Neuron (in vitro differentiated cells): ENCODE measurements around the gene KRT71.

Experiments used
- H2AFZ ChIP-seq: one replicate; pipeline ENCODE4 v1.6.1; 2013; ENCODE audit warnings: low read depth, mild to moderate bottlenecking, inconsistent platforms, low read length, moderate library complexity
- H3K27me3 ChIP-seq: one replicate; pipeline ENCODE4 v1.6.1; 2013; ENCODE audit warnings: low read length; ENCODE audit not compliant: insufficient read depth
- H3K36me3 ChIP-seq: one replicate; pipeline ENCODE4 v1.6.1; 2013; ENCODE audit warnings: low read length; ENCODE audit not compliant: insufficient read depth
- H3K4me1 ChIP-seq: one replicate; pipeline ENCODE4 v1.6.1; 2013; ENCODE audit warnings: low read length; ENCODE audit not compliant: insufficient read depth
- H3K4me3 ChIP-seq: 2 replicates; pipeline ENCODE4 v1.5.1; 2013; ENCODE audit warnings: mild to moderate bottlenecking, low read length, moderate library complexity
- H3K9me3 ChIP-seq: one replicate; pipeline ENCODE4 v1.6.1; 2013; ENCODE audit warnings: low read length

Gene KRT71

GRCh38 chr12:52529846-52530245, 23.1 kb downstream of the KRT71 start:
- Histone ChIP-seq H3K27me3 (no peaks in the 10 kb centered on the region), H3K4me1 (no peaks in the 10 kb centered on the region), H2AFZ (no peak overlapping the region)

DNA sequence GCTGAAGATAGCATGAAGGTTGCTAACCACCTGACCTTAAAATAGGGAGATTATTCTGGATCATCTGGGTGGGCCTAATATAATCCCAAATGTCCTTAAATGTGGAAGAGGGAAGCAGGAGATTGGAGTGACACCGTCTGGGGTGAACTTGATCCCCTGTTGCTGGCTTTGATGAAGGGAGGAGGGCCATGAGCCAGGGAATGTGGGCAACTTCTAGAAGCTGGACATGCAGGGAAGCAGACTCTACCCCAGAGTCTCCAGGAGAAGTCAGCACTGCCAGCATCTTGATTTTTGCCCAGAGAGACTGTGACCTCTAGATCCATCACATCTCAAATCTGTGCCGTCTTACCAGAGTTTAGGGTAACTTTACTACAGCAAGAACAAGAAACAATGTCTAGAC, 23.5 kb downstream of the KRT71 start:
- Histone ChIP-seq H3K4me3 (no peak overlapping the region), H3K27me3 (no peaks in the 10 kb centered on the region), H3K36me3 (no peaks in the 10 kb centered on the region), H3K4me1 (no peaks in the 10 kb centered on the region), H3K9me3 (no peaks in the 10 kb centered on the region), H2AFZ (no peak overlapping the region)

More at GRCh38 chr12:52529846-52530245, 23.1 kb downstream of the KRT71 start:
- H3K4me3 ChIP-seq, result no peak overlapping the region
- no peaks in the 10 kb centered on the region for H3K36me3 ChIP-seq
- H3K9me3 ChIP-seq, result no peaks in the 10 kb centered on the region

- Histone ChIP-seq H3K4me3 (no peak overlapping the region), H2AFZ (no peak overlapping the region), H3K36me3 (no peaks in the 10 kb centered on the region), H3K27me3 (no peaks in the 10 kb centered on the region), H3K4me1 (no peaks in the 10 kb centered on the region), H3K9me3 (no peaks in the 10 kb centered on the region)
Measured at GRCh38 chr12:52528641-52529143, 24.3 kb downstream of the KRT71 start.

GRCh38 chr12:52527121-52527800, 25.7 kb downstream of the KRT71 start:
- Histone ChIP-seq H3K27me3 (no peaks in the 10 kb centered on the region), H2AFZ (no peak overlapping the region), H3K4me1 (no peaks in the 10 kb centered on the region), H3K4me3 (no peak overlapping the region), H3K36me3 (no peaks in the 10 kb centered on the region), H3K9me3 (no peaks in the 10 kb centered on the region)

- H3K36me3 ChIP-seq, result no peaks in the 10 kb centered on the region
- no peak overlapping the region for H3K4me3 ChIP-seq
- no peaks in the 10 kb centered on the region for H3K4me1 ChIP-seq
- no peaks in the 10 kb centered on the region for H3K9me3 ChIP-seq
- no peaks in the 10 kb centered on the region for H3K27me3 ChIP-seq
- H2AFZ ChIP-seq, result no peak overlapping the region
Measured at GRCh38 chr12:52526511-52526951, 26.4 kb downstream of the KRT71 start.

- Histone ChIP-seq H3K4me3 (no peak overlapping the region), H2AFZ (no peak overlapping the region), H3K9me3 (no peaks in the 10 kb centered on the region), H3K27me3 (no peaks in the 10 kb centered on the region), H3K36me3 (no peaks in the 10 kb centered on the region), H3K4me1 (no peaks in the 10 kb centered on the region)
Measured at GRCh38 chr12:52525661-52526499, 27.1 kb downstream of the KRT71 start.

GRCh38 chr12:52524898-52525591, 27.9 kb downstream of the KRT71 start:
- Histone ChIP-seq H3K27me3 (no peaks in the 10 kb centered on the region), H2AFZ (no peak overlapping the region), H3K4me3 (no peak overlapping the region), H3K4me1 (no peaks in the 10 kb centered on the region), H3K36me3 (no peaks in the 10 kb centered on the region), H3K9me3 (no peaks in the 10 kb centered on the region)

DNA sequence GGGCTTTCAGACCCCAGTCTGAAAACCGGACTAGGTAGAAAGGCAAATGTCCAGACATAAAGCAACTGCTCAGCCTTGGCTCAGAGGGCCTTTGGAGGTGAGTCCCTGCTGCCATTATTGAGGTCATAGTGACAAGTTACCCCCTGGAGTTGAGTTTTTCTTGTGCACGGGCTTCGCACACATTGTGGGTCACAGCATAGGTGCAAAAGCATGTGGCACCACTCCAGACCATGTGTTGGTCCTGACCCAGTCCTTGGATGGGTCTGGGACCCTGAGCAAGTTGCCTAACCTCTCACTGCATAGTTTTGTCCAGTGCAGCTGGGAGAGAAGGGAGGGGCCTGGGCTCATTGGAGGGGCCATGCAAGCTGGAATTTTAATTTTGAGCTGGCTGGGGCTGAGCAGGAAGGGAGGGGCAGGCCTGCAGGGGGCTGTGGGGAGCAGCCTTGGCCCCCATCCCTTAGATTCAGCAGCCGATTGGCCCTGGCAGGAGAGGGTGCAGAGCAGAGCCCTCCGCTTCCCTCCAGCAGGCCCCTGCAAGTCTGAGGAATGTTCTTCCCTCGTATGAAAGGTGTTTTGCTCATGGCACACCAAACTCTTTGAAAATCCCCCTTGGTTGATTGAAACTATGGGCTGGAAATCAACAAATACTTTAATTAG, 28.6 kb downstream of the KRT71 start:
- H3K4me3 ChIP-seq, result no peak overlapping the region
- H2AFZ ChIP-seq, result no peak overlapping the region
- no peaks in the 10 kb centered on the region for H3K36me3 ChIP-seq
- no peaks in the 10 kb centered on the region for H3K27me3 ChIP-seq
- H3K9me3 ChIP-seq, result no peaks in the 10 kb centered on the region
- H3K4me1 ChIP-seq, result no peaks in the 10 kb centered on the region

DNA sequence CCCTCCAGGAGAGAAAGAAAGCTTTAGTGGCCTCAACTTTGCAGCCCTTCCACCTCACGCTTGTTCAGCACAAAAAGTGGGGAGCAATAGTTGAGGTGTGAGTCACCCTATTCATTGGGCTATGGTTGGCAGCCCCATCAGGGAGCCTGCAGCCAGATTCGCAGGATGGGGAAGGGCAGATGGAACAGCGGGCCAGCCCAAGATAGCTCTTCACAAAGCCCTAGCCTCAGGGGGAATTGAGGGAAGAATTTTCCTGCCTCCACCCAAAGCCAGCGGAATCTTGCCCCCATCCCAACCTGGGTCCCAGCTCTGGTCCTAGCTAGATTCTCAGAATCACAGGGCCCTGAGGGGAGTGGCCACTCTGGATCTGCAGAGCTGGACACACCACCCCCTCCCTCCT, 29.1 kb downstream of the KRT71 start:
- Histone ChIP-seq H3K27me3 (no peaks in the 10 kb centered on the region), H3K9me3 (no peaks in the 10 kb centered on the region), H3K36me3 (no peaks in the 10 kb centered on the region), H3K4me1 (no peaks in the 10 kb centered on the region), H3K4me3 (no peak overlapping the region), H2AFZ (no peak overlapping the region)

GRCh38 chr12:52522346-52523011, 30.5 kb downstream of the KRT71 start:
- Histone ChIP-seq H3K4me1 (no peaks in the 10 kb centered on the region), H3K9me3 (no peaks in the 10 kb centered on the region), H3K36me3 (no peaks in the 10 kb centered on the region), H2AFZ (no peak overlapping the region), H3K27me3 (no peaks in the 10 kb centered on the region), H3K4me3 (no peak overlapping the region)

GRCh38 chr12:52521568-52522266, 31.2 kb downstream of the KRT71 start:
- no peaks in the 10 kb centered on the region for H3K36me3 ChIP-seq

GRCh38 chr12:52521175-52521567, 31.8 kb downstream of the KRT71 start:
- no peak overlapping the region for H3K4me3 ChIP-seq
- no peak overlapping the region for H2AFZ ChIP-seq
- H3K27me3 ChIP-seq, result no peaks in the 10 kb centered on the region
- H3K4me1 ChIP-seq, result no peaks in the 10 kb centered on the region
- no peaks in the 10 kb centered on the region for H3K9me3 ChIP-seq
- no peaks in the 10 kb centered on the region for H3K36me3 ChIP-seq

More at GRCh38 chr12:52521568-52522266, 31.2 kb downstream of the KRT71 start:
- no peaks in the 10 kb centered on the region for H3K4me1 ChIP-seq
- H2AFZ ChIP-seq, result no peak overlapping the region
- no peaks in the 10 kb centered on the region for H3K27me3 ChIP-seq
- H3K4me3 ChIP-seq, result no peak overlapping the region
- H3K9me3 ChIP-seq, result no peaks in the 10 kb centered on the region
